Measurements from ENCODE around the gene GRIK3.

Gene GRIK3

GRCh38 chr1:36890776-36891175, 143.5 kb downstream of the GRIK3 start:
- Histone ChIP-seq H3K9ac (ENCODE audit: low read depth, low read length) (no peak overlapping the region), H3K4me1 (ENCODE audit: insufficient read depth, low read length) (no peaks in the 10 kb centered on the region), H3K36me3 (ENCODE audit: insufficient read depth, low read length) (no peaks in the 10 kb centered on the region), H3K9me3 (ENCODE audit: control insufficient read depth, insufficient read depth, low read length) (no peaks in the 10 kb centered on the region)

GRCh38 chr1:36889478-36890226, 144.7 kb downstream of the GRIK3 start:
- Histone ChIP-seq H3K4me1 (ENCODE audit: insufficient read depth, low read length) (no peaks in the 10 kb centered on the region), H3K9me3 (ENCODE audit: control insufficient read depth, insufficient read depth, low read length) (no peaks in the 10 kb centered on the region), H3K36me3 (ENCODE audit: insufficient read depth, low read length) (no peaks in the 10 kb centered on the region), H3K9ac (ENCODE audit: low read depth, low read length) (no peak overlapping the region)

- Histone ChIP-seq H3K4me1 (ENCODE audit: insufficient read depth, low read length) (no peaks in the 10 kb centered on the region), H3K9ac (ENCODE audit: low read depth, low read length) (no peak overlapping the region), H3K9me3 (ENCODE audit: control insufficient read depth, insufficient read depth, low read length) (no peaks in the 10 kb centered on the region)
Observed at GRCh38 chr1:36888811-36889477, 145.4 kb downstream of the GRIK3 start.

GRCh38 chr1:36885540-36886357, 148.6 kb downstream of the GRIK3 start:
- Histone ChIP-seq H3K36me3 (ENCODE audit: insufficient read depth, low read length) (no peaks in the 10 kb centered on the region), H3K9ac (ENCODE audit: low read depth, low read length) (no peak overlapping the region), H3K4me1 (ENCODE audit: insufficient read depth, low read length) (no peaks in the 10 kb centered on the region)

More at GRCh38 chr1:36888811-36889477, 145.4 kb downstream of the GRIK3 start:
- no peaks in the 10 kb centered on the region for H3K36me3 ChIP-seq (ENCODE audit: insufficient read depth, low read length)

GRCh38 chr1:36884801-36885200, 149.5 kb downstream of the GRIK3 start:
- Histone ChIP-seq H3K9me3 (ENCODE audit: control insufficient read depth, insufficient read depth, low read length) (no peaks in the 10 kb centered on the region), H3K9ac (ENCODE audit: low read depth, low read length) (no peak overlapping the region), H3K4me1 (ENCODE audit: insufficient read depth, low read length) (no peaks in the 10 kb centered on the region), H3K36me3 (ENCODE audit: insufficient read depth, low read length) (no peaks in the 10 kb centered on the region)

More at GRCh38 chr1:36885540-36886357, 148.6 kb downstream of the GRIK3 start:
- no peaks in the 10 kb centered on the region for H3K9me3 ChIP-seq (ENCODE audit: control insufficient read depth, insufficient read depth, low read length)

- no peaks in the 10 kb centered on the region for H3K4me1 ChIP-seq (ENCODE audit: insufficient read depth, low read length)
- H3K9ac ChIP-seq (ENCODE audit: low read depth, low read length), result no peak overlapping the region
- H3K9me3 ChIP-seq (ENCODE audit: control insufficient read depth, insufficient read depth, low read length), result no peaks in the 10 kb centered on the region
- H3K36me3 ChIP-seq (ENCODE audit: insufficient read depth, low read length), result no peaks in the 10 kb centered on the region
Observed at GRCh38 chr1:36884029-36884701, 150.2 kb downstream of the GRIK3 start.

- H3K4me1 ChIP-seq (ENCODE audit: insufficient read depth, low read length), result no peaks in the 10 kb centered on the region
- no peaks in the 10 kb centered on the region for H3K9me3 ChIP-seq (ENCODE audit: control insufficient read depth, insufficient read depth, low read length)
- no peaks in the 10 kb centered on the region for H3K36me3 ChIP-seq (ENCODE audit: insufficient read depth, low read length)
- no peak overlapping the region for H3K9ac ChIP-seq (ENCODE audit: low read depth, low read length)
Observed at GRCh38 chr1:36883315-36883949, 150.9 kb downstream of the GRIK3 start.

- H3K4me1 ChIP-seq (ENCODE audit: insufficient read depth, low read length), result no peaks in the 10 kb centered on the region
- H3K36me3 ChIP-seq (ENCODE audit: insufficient read depth, low read length), result no peaks in the 10 kb centered on the region
- no peak overlapping the region for H3K9ac ChIP-seq (ENCODE audit: low read depth, low read length)
- no peaks in the 10 kb centered on the region for H3K9me3 ChIP-seq (ENCODE audit: control insufficient read depth, insufficient read depth, low read length)
Observed at GRCh38 chr1:36882536-36883285, 151.6 kb downstream of the GRIK3 start.

- Histone ChIP-seq H3K4me1 (ENCODE audit: insufficient read depth, low read length) (no peaks in the 10 kb centered on the region), H3K9ac (ENCODE audit: low read depth, low read length) (no peak overlapping the region), H3K9me3 (ENCODE audit: control insufficient read depth, insufficient read depth, low read length) (no peaks in the 10 kb centered on the region), H3K36me3 (ENCODE audit: insufficient read depth, low read length) (no peaks in the 10 kb centered on the region)
Observed at GRCh38 chr1:36881541-36881940, 152.8 kb downstream of the GRIK3 start.

- H3K36me3 ChIP-seq (ENCODE audit: insufficient read depth, low read length), result no peaks in the 10 kb centered on the region
- H3K9me3 ChIP-seq (ENCODE audit: control insufficient read depth, insufficient read depth, low read length), result no peaks in the 10 kb centered on the region
- no peak overlapping the region for H3K9ac ChIP-seq (ENCODE audit: low read depth, low read length)
- H3K4me1 ChIP-seq (ENCODE audit: insufficient read depth, low read length), result no peaks in the 10 kb centered on the region
Observed at GRCh38 chr1:36881068-36881405, 153.3 kb downstream of the GRIK3 start.

GRCh38 chr1:36880155-36881067, 153.9 kb downstream of the GRIK3 start:
- H3K9me3 ChIP-seq (ENCODE audit: control insufficient read depth, insufficient read depth, low read length), result no peaks in the 10 kb centered on the region
- no peaks in the 10 kb centered on the region for H3K36me3 ChIP-seq (ENCODE audit: insufficient read depth, low read length)
- H3K9ac ChIP-seq (ENCODE audit: low read depth, low read length), result no peak overlapping the region
- H3K4me1 ChIP-seq (ENCODE audit: insufficient read depth, low read length), result no peaks in the 10 kb centered on the region

GRCh38 chr1:36879613-36880012, 154.7 kb downstream of the GRIK3 start:
- H3K9me3 ChIP-seq (ENCODE audit: control insufficient read depth, insufficient read depth, low read length), result no peaks in the 10 kb centered on the region
- no peaks in the 10 kb centered on the region for H3K36me3 ChIP-seq (ENCODE audit: insufficient read depth, low read length)
- no peaks in the 10 kb centered on the region for H3K4me1 ChIP-seq (ENCODE audit: insufficient read depth, low read length)
- H3K9ac ChIP-seq (ENCODE audit: low read depth, low read length), result no peak overlapping the region

GRCh38 chr1:36876990-36877389, 157.3 kb downstream of the GRIK3 start:
- Histone ChIP-seq H3K4me1 (ENCODE audit: insufficient read depth, low read length) (no peaks in the 10 kb centered on the region), H3K9me3 (ENCODE audit: control insufficient read depth, insufficient read depth, low read length) (no peaks in the 10 kb centered on the region), H3K9ac (ENCODE audit: low read depth, low read length) (no peak overlapping the region), H3K36me3 (ENCODE audit: insufficient read depth, low read length) (no peaks in the 10 kb centered on the region)
